ENCODE data around the gene PARVA.

- TF ChIP-seq CTCF (IDR thresholded peaks at IDR 0.05): no peak
- TF ChIP-seq POLR2A (IDR thresholded peaks at IDR 0.05): no peak
- peak; percentile 67 for TF ChIP-seq EP300 (IDR thresholded peaks at IDR 0.05)
Observed at GRCh38 chr11:12433571-12434324, 56.4 kb downstream of the PARVA start.

All from stomach (tissue), 4 donors.